ENCODE results near the gene DNAJC15. TPM values are rescaled to one million over a fixed set of nuclear protein-coding genes. Genes with fewer than 3 reads are reported as not detected.

Gene DNAJC15
- total RNA-seq, 1 experiment from 2014 or later = 12.5 TPM

DNA sequence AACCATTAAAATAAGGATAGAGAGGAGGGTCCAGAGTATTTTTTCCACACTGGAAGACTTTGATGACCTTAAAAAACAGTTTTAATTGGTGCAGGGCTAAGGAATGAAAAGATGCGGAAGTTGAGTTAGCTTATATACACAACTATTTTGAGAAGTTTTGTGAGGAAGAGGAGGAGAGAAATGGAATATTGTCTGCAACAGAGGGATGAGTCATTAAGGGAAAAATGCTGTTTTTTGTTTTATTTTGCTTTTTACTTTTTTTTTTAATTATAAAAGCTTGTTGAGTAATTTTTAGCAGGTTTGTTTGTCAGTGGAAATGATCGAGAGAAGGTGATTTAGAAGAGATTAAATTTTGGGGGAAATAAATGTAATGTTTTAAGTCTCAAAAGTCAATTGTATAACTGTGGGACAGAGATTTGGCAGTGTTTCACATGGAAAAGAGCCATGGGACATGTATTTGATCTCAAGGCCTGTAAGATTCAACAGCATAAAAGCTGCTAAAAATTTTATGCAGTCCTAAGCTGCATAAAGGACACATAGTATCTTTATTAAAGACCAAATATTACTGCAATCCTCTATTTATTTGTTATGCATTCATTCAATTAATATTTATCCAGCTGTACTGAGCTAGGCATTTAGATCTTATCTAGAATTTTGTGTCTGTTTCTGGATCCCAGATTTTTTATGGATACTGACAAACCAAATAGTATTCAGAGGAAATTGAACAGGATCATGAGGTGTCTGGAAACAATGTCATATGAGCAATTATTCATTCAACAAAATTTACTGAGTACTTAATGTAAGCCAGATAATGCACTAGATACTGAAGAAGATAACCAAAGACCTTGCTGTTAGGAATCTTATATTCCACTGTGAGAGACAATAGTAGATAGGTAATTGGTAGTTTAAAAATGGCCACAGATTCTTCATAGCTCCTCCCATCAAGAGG lies 72.7 kb downstream of the DNAJC15 start:
- ChIA-PET POLR2A (ENCODE audit: unreplicated experiment) (no interaction called here), CTCF (interaction anchor here (0.6 to 0.7 kb wide), 2 partner anchors 619 to 1864 kb away, joined by 3 read pairs; no protein-coding TSS in a partner anchor)
- intact Hi-C loops (cut with micrococcal nuclease) = no loop called here
- Histone ChIP-seq H3K4me2 (ENCODE audit: low read length) (no peak overlapping the region), H3K9me2 (replicated peaks; ENCODE audit: low read length) (no peaks in the 10 kb centered on the region), H3K27ac (ENCODE audit: low read length) (no peak overlapping the region), H3K27me3 (ENCODE audit: low read length) (no peaks in the 10 kb centered on the region), H3K4me1 (ENCODE audit: insufficient read depth, low read length) (no peaks in the 10 kb centered on the region; the same call in 1 of the 2 replicates), H3K9me3 (ENCODE audit: low read length) (no peaks in the 10 kb centered on the region), H3K9ac (ENCODE audit: low read length) (no peak overlapping the region), H3K36me3 (ENCODE audit: low read depth, low read length) (no peaks in the 10 kb centered on the region), H3F3A (ENCODE audit: low read length, unreplicated experiment) (no peaks in the 10 kb centered on the region), H3K4me3 (ENCODE audit: low read length) (no peak overlapping the region), H4K20me1 (ENCODE audit: low read length) (no peaks in the 10 kb centered on the region), H3K79me2 (ENCODE audit: low read length) (no peaks in the 10 kb centered on the region), H2AFZ (ENCODE audit: low read length) (no peak overlapping the region)
- no TSS peak for BruUV-seq (replicated peaks)
- DNase-seq (no peak), ATAC-seq (peak; percentile 48; the same call in 1 of the 2 replicates)
- TF ChIP-seq EZH2 (IDR thresholded peaks at IDR 0.05; ENCODE audit: low read length, unreplicated experiment) = no peak
- TF ChIP-seq, protein P1, sequence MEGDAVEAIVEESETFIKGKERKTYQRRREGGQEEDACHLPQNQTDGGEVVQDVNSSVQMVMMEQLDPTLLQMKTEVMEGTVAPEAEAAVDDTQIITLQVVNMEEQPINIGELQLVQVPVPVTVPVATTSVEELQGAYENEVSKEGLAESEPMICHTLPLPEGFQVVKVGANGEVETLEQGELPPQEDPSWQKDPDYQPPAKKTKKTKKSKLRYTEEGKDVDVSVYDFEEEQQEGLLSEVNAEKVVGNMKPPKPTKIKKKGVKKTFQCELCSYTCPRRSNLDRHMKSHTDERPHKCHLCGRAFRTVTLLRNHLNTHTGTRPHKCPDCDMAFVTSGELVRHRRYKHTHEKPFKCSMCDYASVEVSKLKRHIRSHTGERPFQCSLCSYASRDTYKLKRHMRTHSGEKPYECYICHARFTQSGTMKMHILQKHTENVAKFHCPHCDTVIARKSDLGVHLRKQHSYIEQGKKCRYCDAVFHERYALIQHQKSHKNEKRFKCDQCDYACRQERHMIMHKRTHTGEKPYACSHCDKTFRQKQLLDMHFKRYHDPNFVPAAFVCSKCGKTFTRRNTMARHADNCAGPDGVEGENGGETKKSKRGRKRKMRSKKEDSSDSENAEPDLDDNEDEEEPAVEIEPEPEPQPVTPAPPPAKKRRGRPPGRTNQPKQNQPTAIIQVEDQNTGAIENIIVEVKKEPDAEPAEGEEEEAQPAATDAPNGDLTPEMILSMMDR (conservative IDR thresholded peaks at IDR 0.05; ENCODE audit: low read depth, low read length) = no peak
- no peak for TF ChIP-seq EZH2phosphoT487 (IDR thresholded peaks at IDR 0.05; ENCODE audit: borderline replicate concordance, low read length)

DNA sequence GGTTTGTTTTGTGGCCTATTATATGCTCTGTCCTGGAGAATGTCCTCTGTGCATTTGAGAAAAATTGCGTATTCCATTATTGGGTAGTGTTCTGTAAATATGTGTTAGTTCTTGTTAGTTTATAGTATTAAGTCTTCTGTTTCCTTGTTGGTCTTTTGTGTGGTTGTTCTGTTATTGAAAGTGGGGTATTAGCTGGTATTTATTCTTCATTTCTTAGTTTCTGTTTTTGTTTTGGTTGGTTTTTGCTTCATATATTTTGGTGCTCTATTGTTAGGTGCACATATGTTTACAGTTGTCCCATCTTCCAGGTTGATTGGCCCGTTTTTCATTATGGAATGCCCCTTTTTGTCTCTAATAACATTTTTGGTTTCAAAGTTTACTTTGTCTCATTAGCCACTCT lies 77.3 kb downstream of the DNAJC15 start:
- ATAC-seq = no peak
- ChIA-PET POLR2A (ENCODE audit: unreplicated experiment) (no interaction called here), CTCF (interaction anchor here (0.6 kb wide), 1 partner anchor 635 kb away, joined by 3 read pairs; no protein-coding TSS in a partner anchor)
- no peaks in the 10 kb centered on the region for H4K20me1 ChIP-seq (ENCODE audit: low read length)
- H3K4me3 ChIP-seq (ENCODE audit: low read length) = no peak overlapping the region
- H3K9ac ChIP-seq (ENCODE audit: low read length) = no peak overlapping the region
- no peak overlapping the region for H2AFZ ChIP-seq (ENCODE audit: low read length)
- TF ChIP-seq EZH2phosphoT487 (IDR thresholded peaks at IDR 0.05; ENCODE audit: borderline replicate concordance, low read length) (no peak), EZH2 (IDR thresholded peaks at IDR 0.05; ENCODE audit: low read length, unreplicated experiment) (no peak)
- TF ChIP-seq, protein P1 (conservative IDR thresholded peaks at IDR 0.05; ENCODE audit: low read depth, low read length) = no peak
- no peaks in the 10 kb centered on the region for H3K27me3 ChIP-seq (ENCODE audit: low read length)
- no peak for DNase-seq
- no peaks in the 10 kb centered on the region for H3K79me2 ChIP-seq (ENCODE audit: low read length)
- H3K9me3 ChIP-seq (ENCODE audit: low read length) = no peaks in the 10 kb centered on the region
- intact Hi-C loops (cut with micrococcal nuclease) = no loop called here
- H3K4me1 ChIP-seq (ENCODE audit: insufficient read depth, low read length) = no peaks in the 10 kb centered on the region; the same call in 1 of the 2 replicates
- no TSS peak for BruUV-seq (replicated peaks)
- no peaks in the 10 kb centered on the region for H3K36me3 ChIP-seq (ENCODE audit: low read depth, low read length)
- H3K27ac ChIP-seq (ENCODE audit: low read length) = no peak overlapping the region
- no peaks in the 10 kb centered on the region for H3F3A ChIP-seq (ENCODE audit: low read length, unreplicated experiment)
- H3K9me2 ChIP-seq (replicated peaks; ENCODE audit: low read length) = no peaks in the 10 kb centered on the region
- no peak overlapping the region for H3K4me2 ChIP-seq (ENCODE audit: low read length)

DNA sequence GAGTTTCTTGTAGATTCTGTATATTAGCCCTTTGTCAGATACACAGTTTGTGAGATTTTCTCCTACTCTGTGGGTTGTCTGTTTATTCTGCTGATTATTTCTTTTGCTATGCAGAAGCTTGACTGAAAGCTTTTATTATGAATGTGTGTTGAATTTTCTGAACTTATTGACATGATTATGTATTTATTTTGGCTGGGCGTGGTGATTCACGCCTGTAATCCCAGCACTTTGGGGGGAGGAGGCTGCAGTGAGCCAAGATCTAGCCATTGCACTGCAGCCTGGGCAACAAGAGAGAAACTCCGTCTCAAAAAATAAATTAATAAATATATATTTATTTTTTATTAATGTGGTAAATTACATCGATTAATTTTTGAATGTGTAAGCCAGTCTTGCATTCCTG lies 78.9 kb downstream of the DNAJC15 start:
- TF ChIP-seq EZH2 (IDR thresholded peaks at IDR 0.05; ENCODE audit: low read length, unreplicated experiment) (no peak), EZH2phosphoT487 (IDR thresholded peaks at IDR 0.05; ENCODE audit: borderline replicate concordance, low read length) (no peak)
- TF ChIP-seq, protein P1 (conservative IDR thresholded peaks at IDR 0.05; ENCODE audit: low read depth, low read length) = no peak
- Histone ChIP-seq H3K36me3 (ENCODE audit: low read depth, low read length) (no peaks in the 10 kb centered on the region), H3K79me2 (ENCODE audit: low read length) (no peaks in the 10 kb centered on the region), H3K27ac (ENCODE audit: low read length) (no peak overlapping the region), H3K9ac (ENCODE audit: low read length) (no peak overlapping the region), H3F3A (ENCODE audit: low read length, unreplicated experiment) (no peaks in the 10 kb centered on the region), H3K4me3 (ENCODE audit: low read length) (no peak overlapping the region), H3K9me3 (ENCODE audit: low read length) (no peaks in the 10 kb centered on the region), H3K4me1 (ENCODE audit: insufficient read depth, low read length) (peaks cover 4% of the 10 kb centered on the region; the same call in 1 of the 2 replicates), H2AFZ (ENCODE audit: low read length) (no peak overlapping the region), H3K4me2 (ENCODE audit: low read length) (0 out of 2 replicates have a peak overlapping the region, but pooled peaks have one; percentile 31), H3K27me3 (ENCODE audit: low read length) (no peaks in the 10 kb centered on the region), H4K20me1 (ENCODE audit: low read length) (no peaks in the 10 kb centered on the region), H3K9me2 (replicated peaks; ENCODE audit: low read length) (no peaks in the 10 kb centered on the region)
- DNase-seq (peak; percentile 55), ATAC-seq (peak; percentile 93)
- BruUV-seq (replicated peaks) = no TSS peak
- intact Hi-C loops (cut with micrococcal nuclease) = no loop called here
- CTCF ChIA-PET = no interaction called here
- POLR2A ChIA-PET (ENCODE audit: unreplicated experiment) = no interaction called here
